Left renal cortex interstitium (tissue), 4 donors: ENCODE results near the gene NEAT1. TPM values are rescaled to one million over a fixed set of nuclear protein-coding genes. Genes with fewer than 3 reads are reported as not detected.
A peak's percentile ranks its signal among the peaks of the same experiment; 100 is the strongest.

Source experiments
- DNase-seq, 4 donors: peaks; one replicate each; pipeline ENCODE4 v3.0.0-alpha.2; 2013; ENCODE audit warnings: low read depth in 4 of 4, low spot score in 2 of 4, missing footprints in 1 of 4
- polyA plus RNA-seq, 4 donors: library from polyadenylated mRNA; unstranded; fragments of 120-200 nt; gene quantifications; one replicate each; pipeline ENCODE4 v1.2.1, GENCODE V29; 2013; ENCODE audit not compliant: insufficient read length in 4 of 4

The NEAT1 gene
- polyA plus RNA-seq, 4 donors, result 71.3 to 336 (median 211) TPM

DNA sequence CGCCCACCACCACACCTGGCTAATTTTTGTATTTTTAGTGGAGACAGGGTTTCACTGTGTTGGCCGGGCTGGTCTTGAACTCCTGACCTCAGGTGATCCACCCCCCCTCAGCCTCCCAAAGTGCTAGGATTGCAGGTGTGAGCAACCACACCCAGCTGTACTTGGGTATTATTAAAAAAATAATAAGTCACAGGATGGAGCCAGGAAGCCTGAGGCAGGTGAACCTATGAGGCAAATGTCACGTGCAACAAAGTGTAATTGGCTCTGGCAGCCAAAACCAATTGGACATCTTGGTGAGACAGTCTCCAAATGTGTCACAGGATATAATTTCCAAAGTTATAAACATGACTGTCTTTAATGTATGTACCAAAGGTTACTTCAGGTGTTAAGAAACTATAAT, 52.3 kb downstream of the NEAT1 start:
- DNase-seq, result no peak

DNA sequence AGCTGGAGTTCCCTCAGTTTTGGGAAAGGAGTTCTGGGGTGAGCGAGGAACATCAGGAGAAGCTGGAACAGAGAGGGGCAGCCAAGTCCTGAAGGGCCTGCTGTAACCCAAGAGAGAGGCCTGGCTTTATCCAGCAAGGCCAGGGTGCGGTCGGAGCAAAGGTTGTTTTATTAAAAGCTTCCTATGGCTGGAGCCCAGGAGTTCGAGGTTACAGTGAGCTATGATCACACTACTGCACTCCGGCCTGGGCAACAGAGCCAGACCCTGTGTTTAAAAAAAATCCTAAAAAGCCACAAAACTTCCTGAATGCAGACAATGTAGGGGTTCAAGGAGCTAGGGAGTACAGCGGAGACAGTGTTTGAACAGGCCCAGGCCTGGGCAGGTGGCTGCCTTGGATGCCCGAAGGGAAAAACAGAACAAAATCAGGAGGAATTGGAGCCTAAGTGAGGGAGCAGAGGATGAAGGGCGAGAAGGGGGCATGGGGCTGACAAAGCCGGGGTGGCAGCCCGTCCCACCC, 54.1 kb downstream of the NEAT1 start:
- DNase-seq, result no peak

DNA sequence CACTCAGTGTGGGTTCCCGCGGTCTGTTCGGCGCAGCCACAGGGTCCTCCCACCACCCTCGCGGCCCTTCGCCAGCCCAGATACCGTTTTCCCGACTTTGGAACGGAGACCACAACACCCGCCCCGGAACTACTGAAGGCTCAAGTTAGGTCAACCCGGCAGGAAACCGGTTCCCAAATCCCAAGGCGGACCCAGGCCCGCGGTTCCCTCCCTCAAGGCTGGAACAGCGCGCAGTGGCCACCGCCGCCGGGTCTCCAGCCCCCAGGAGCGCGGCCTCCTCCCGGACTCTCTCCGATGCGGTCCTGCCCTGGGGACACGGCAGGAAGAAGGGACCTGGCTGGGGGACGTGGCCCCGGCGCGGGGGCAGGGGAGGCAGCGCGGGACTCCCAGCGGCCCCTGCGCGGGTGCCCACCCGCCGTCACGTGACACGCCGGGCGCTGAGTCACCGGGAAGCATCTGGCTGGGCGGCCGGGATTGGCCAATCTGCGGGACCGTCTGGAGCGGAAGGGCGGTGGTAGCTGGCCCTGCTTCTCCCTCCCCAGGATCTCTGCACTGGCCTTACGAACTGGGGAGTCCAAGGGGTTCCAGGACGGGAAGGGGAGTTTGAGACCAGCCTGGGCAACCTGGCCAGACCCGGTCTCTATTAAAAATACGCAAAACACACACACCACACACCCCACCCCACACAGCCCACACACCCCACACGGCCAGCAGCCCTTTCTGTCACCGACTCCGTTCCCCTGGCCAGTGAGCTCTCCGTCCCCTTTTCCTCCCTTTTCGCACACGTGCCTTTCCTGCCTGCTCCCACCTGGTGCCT, 54.8 kb downstream of the NEAT1 start:
- DNase-seq, result peak in 2 of 4 donors; percentile 85 to 86

DNA sequence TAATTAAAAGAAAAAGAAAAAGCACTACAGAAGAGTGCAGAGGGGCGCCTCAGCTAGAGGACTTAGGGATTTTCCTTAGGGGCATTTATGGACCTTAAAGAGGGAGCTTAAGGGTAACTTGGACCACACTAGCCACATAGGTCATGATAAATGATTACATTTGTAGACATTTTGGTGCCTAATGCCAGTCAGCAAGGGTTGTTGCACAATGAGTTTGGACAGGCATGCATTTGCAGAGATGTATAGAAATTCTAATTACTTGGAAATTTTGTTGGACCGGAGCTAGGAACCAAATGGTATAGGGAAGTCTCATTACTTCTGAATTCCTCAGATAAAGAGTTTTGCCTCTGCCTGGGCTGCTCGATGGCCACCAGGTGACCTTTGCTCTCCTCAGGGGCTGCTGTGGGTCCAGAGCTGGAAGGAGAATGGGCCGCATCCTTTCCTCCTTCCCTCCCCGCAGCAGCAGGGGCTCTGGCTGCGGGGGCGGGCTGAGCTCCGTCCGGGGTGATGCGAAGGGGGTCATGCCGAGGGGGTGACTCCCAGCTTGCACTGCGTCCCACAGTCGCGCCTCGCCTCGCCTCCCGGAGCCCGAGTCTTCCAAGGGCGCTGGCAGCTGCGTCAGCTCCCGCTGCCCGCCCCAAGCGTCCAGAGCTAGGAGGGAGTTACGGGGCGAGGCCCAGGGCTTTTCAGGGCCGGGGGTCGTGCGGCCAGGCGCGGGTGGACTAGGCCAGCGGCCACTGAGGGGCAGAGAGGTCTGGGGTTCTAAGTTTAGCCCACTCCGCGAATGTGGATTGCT, 56.0 kb downstream of the NEAT1 start:
- no peak for DNase-seq

DNA sequence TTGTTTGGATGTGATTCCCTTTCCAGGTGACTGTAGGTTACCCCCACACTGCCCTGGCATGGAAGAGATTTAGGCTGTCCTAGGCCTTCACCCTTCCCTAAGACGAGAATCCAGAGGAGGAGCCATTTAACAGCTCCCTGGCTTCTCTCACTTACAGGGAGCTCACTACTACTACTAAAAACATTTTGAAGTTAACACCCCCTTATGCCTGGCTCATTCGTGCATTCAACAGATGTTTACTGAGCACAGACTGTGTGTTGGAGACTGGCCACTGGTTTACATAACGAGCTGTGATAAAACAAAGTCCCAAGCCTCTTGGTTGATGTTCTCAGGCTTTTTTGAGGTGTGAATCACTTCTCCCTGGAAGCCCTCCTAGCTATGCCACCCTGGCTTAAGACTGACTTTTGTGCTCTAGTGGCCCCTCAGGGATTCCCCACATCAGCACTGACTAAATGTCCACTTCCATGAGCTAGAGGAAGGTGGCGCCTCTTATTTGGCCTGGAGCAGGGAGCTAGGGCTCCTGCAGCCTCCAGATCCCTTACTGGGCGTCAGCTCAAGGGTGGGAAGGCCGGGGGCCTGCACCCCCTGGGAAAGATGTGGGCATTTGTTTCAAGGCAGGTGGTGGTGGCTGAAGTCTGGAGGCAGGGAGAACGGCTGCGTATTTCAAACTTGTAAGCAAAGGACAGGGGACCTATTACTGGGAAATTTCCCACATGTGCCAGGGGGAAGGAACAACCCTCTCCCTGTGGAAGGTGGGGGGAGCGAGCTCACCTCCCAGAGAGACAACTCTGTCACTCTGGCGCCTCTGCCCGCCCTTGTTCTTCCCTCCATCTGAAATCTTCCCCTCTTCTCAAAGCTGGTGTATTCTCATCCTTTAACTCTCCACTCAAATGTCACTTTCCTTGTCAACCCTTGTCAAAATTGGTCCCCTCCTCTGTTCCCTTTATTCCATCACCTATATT, 56.9 kb downstream of the NEAT1 start:
- no peak for DNase-seq

DNA sequence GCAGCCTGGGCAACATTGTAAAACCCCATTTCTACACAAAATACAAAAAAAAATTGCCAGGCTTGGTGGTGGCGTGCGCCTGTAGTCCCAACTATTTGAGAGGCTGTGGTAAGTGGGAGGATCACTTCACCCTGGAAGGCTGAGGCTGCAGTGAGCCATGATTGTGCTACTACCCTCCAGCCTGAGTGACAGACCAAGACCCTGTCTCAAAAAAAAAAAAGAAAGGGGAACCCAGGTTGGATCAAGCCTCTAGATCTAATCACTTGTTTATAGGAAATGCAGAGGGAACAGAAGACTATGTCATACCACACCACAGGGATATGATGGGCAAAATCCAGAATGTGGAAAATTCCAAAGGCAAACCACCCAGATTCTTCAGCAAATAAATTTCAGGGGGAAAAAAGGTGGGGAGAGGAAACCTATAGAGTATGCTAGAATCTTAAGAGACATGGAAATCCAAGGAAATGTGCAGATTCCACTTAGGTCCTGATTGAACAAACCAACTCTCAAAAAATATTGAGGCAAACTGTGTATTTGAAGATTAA, 59.8 kb downstream of the NEAT1 start:
- no peak for DNase-seq

DNA sequence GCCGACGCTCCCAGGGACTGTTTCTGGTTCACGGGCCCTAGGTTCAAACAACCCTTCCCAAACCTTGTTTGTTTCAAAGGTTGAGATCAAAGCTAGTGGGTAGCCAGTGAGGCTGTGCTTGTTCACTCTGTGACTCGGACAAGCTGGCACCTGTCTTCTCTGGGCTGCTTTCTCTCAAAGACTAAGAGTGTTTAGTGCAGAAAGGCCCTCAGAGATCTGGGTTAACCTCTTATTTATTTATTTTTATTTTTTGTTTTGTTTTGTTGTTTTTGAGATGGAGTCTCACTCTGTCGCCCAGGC, 63.3 kb downstream of the NEAT1 start:
- DNase-seq, result no peak

DNA sequence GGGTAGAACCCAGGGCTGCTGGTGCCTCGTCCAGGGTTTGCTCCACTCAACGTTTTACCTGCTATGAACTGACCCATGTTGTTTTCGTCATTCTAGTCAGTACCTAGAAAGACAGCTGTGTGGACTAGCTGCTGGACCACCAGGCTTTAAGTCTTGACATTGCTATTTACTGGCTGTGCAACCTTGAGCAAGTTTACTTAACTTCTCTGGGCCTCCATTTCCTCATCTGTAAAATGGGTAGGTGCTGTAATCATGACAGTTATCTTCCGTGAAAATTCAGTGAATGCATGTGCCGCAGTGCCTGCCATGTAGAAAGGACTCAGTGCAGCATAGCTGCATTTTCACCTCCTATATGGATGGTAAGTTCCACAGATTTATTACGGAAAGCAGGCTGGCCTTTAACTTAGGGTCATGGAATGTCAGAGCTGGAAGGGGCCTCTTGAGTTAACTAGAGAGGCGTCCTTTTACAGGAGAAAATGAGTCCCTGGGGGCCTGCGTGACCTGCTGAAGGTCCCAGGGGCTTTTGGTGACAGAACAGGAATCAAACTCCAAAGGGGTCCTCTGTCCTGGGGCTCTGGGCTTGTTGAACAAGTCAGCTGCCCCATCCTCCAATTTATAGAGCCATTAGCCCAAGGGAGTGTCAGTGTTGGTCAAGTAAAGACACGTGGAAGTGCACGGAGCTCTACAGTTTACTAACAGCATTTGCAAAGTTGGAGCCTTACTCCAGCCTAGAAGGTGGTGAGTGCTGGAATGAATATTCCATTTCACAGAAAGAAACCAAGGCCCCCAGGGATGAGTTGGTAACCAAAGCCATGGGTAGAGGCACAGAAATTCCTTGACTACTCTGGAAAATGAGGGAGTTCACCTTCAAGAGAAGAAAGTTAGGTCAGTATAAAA, 64.2 kb downstream of the NEAT1 start:
- no peak for DNase-seq

DNA sequence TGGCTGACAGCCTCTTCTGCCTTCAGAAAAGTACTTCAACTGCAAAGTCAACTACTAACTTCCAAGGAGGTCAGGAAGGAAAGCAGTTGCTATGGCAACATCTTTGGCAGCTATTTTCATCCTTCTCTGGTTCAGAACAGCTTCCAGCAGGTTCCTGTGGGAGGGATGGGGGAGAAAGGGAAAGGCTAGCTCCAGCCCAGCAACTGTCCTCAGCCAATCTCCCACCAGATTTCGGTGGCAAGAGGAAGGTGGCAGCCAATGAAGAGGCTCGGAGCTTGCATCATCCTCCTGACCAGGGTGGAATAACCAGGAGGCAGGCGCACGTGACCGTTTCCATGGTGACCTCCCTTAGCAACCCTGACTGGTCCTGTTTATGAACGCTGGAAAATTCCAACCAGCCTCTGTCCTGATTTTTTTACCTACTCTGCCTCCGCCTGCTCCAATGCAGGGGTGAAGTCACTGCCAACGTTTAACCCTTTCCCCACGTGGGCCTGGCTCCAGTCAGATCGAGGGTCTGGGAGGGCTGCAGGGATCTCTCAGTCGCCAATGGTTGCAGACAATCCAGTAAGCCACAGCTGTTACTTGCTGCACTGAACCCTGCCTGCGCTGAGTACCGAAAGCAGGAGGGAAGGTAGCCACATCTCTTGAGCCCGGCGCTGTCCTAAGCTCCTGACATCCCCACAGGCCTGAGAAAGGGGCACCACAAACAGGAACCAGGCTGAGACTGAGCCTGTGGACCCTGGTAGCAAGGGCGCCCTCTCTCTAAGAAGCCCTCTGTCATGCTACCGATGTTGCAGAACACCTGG, 65.1 kb downstream of the NEAT1 start:
- DNase-seq, result peak in 3 of 4 donors; percentile 99 to 100 (median 99)

DNA sequence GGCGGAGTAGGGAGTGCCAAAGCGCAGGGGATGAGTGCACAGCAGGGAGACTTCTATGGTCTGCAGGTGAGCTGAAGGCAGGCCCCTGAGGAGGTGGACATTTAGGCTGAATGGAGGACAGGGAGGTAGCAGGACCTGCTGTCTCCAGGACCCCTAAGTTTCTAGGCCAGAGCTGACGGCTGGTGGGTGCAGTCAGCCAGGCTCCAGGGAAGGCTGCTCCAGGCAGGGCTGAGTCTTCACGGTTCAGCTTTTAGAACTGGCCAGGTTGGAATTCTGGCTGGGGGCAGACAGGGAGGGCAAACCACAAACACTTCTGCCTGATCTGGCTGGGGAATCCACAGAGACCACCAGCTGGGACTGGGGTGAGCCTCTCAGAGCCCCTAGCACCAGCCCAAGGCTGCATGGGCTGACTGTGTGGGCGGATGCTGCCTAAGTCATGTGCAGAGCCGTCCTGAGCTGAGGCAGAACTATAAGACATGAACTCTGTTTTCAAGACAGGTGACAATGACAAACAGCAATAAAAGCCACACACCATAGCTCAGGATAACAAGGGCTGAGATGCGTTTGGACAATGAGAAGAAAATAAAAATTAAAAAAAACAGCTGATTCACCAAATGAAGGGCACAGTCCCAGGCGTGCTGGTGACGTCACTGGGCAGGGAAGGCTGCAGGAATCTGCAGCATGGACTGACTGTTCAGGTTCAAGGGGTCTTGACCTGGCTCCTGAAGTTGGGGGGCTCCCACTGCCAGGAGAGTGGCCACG, 65.9 kb downstream of the NEAT1 start:
- DNase-seq, result no peak

DNA sequence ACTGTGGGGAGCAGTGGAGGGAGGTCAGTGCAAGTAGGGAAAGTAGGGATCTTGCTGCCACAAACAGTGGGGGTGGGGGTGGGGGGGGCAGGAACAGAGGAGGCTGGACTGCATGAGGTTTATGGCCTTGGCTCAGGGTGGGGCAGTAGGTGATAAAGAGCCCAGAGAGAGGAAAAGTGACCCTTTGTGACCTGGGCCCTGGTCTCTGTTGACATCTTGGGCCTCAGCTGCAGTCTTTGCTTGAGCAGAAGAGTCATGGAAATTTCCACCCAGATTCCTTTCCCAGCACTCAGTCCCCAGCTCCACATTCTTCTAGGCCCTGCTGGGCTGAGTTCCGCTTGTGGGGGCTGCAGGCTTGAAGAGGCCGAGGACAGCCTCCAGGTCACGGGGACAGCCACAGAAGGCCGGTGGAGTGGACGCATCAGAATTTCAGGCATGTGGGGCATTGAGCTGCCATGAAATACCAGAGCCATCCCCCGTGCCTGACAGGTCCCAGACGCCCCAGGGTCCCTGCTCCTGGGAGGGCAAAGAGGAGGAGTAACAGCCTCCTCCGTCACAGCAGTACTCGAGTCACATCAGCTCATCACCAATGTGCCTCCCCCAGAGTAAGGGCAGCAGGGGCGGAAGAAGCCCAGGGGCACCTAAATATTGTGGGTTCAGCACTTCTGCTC, 66.6 kb downstream of the NEAT1 start:
- peak in 2 of 4 donors; percentile 56 to 63 for DNase-seq

DNA sequence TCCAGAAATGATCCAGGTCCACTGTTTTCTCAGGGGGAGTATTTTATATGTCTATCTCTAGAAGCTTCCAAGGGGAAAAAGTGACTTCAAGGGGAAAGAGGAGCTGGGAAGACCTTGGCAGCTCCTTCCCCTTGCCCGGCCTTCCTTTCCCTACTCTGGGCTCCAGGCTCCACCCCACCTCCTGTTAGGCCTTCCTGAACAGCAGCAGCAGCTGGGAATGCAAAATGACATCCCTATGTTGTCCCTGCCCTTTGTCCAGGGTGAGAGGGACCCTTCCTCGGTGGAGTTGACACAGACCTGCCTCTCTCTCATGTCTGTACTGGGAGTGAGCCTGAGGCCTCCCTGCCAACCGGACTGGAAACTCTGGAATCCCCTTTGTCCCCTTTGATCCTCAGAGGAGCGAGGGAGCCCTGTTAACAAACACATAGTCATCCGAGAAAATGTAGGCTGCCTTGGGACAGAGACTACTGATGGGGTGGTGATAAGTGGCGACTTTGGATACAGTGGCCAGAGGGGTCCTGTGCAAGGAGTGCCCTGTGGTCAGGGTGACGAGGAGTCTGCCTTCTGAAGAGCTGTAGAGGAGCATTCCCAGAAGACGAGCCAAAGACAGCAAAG, 67.2 kb downstream of the NEAT1 start:
- DNase-seq, result no peak

DNA sequence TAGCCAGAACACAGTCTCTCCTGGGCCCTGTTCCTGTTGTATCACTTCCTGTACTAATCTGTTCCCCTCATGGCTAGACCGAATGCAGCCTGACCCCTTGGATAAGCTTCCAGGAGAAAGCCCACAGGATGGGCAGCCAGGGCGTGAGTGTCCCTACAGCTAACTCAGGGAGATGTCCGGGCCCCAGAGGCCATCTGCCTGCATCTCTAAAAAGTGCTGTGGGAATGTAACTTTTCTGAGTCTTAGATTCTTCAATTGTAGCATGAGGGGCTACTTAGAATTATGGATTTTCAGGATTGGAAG, 68.5 kb downstream of the NEAT1 start:
- no peak for DNase-seq

DNA sequence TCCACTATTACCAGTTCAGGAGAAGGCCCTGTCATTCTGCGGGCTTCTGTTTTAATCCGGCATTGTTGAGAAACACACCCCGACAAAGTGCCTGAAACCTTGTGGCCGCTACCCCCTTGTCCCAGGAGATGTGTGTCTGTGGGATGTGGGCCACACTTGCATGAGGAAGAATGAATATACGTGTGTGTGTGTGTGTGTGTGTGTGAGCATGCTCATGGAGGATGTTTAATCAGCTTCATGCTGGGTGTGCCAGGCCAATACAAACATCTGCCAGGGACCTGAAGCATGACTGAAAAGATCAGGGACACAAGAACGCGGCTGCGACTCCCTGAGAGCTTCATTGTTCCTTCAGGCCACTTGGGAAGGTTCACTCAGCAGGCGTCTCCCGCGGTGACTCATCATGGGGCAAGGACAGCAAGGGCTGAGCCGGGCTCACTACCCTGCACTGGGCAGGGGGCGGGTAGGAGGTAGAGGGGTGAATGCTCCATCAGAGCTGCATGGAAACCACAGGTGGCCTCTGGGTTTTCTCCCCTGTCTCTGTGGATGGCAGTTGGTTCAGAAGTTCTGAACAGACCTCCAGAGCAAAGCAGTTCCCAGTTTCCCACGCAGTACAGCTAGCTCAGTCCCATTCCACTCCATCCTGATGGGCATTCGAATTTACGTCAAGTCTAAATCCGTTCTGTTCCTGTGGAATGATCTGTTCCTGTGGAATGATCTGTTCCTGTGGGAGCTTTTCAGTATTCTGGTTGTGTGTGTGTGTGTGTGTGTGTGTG, 69.2 kb downstream of the NEAT1 start:
- DNase-seq, result no peak

DNA sequence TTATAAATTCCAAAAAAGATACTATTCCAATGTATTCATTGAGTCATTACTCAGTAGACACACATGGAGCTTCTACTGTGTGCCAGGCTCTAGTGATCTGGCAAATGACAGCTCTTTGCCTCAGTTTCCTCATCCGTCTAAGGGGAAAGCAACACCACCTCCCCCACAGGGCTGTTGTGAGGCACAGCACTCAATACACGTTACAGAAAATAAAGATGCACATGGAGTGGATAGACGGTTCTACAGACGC, 69.7 kb downstream of the NEAT1 start:
- DNase-seq, result no peak

DNA sequence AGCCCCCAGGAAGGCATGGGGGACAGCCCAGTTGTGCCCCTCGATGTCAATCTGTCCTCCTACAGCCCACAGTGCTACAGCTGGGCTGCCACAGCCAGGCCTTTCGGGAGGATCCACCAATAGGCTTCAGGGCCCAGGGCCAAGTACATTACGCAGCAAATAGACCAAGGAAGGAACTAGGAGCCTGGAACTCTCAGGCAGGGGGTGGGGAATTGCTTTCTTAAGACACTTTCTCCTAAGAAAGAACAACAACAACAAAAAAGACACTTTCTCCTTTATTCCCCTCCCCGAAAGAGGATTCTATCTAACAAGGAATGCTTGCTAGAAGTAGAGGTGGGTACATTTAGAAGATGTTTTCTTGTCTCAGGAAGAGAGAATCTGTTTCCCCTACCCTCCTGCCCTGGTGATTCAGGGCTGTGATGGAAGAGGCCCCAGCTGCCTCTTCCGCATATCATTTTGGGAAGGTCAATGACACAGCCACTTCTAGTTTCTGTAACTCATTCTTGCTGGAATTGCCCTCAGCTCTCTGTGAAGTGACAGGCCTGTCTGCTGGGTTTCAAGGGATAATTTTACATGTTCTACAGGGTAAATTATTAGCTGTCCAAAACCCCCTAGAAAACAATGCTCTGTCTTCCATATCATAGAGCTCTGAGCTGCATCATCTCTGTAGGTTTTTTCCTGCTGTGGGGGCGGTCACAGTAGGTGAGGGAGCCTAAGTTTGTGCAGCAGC, 70.2 kb downstream of the NEAT1 start:
- DNase-seq, result peak in 1 of 4 donors; percentile 49
